Stimulated activated CD4-positive, alpha-beta T cell treated with anti-CD3 and anti-CD28 coated beads, Interleukin-12 subunit alpha, Interleukin-12 subunit beta, amount 100 ng/mL, for 4 hours (primary cell): ENCODE data around the gene C10orf143.

Experiments used
- DNase-seq: peaks from one replicate; pipeline ENCODE4 v3.0.0-alpha.2; 2020

C10orf143 gene

DNA sequence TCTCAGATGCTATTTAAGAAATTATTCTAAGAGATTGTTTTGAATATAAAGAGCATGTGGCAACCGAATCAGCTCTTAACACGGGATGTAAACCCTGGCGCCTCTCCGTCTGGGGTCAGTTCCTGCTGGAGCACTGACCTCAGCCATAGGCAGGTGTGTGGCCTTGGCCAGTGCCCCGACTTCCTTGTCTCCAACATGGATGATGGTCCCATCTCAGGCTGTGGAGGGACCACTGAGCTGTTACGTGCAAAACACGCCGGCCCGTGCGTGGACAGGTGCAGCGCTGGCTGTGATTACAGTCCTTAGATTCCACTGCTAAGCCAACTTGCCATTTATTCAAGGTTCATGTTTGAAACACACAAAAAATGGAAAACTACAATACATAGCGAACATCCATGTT, 59.9 kb downstream of the C10orf143 start:
- DNase-seq: no peak

- DNase-seq: no peak
Measured at GRCh38 chr10:130049987-130050386, 60.6 kb downstream of the C10orf143 start.

DNA sequence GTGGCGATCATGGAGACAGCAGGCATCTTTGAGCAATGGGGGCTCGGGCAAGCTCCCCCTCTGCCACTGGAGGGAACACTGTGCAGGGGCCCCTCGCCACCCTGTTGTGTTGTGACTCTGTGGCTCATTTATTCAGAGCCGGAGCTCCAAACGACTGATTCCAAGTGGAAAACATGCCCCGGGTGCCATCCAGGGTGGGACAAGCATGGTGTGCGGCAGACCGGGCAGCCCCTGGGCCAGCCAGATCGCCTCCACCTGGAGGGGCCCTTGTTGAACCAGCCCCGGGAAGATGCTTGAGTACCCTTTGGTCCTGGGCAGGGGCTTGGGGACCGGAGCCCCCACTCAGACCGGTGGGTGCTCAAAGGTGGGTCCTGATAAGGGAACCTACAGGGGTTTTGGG, 61.4 kb downstream of the C10orf143 start:
- no peak for DNase-seq

- DNase-seq: no peak
Measured at GRCh38 chr10:130048081-130048480, 62.5 kb downstream of the C10orf143 start.

GRCh38 chr10:130047336-130047735, 63.3 kb downstream of the C10orf143 start:
- no peak for DNase-seq

DNA sequence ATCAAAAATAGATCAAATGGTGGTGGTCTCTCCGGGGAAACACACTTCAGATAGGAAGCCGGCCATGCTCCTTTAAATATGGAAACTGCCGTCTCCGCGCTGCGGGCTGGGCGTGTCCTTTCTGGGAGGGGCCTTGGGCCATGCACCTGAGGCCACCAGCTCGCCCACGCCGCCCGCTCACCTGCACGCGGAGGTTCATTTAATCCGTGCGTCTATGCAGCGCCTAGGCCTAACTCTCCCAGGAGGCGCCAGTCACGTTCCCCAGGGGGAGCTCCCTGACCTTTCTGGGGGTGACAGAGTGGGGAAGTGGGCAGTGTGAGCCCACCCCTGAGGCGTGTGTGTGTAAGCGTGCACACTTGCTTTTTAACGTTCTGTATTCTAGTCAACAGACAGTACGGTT, 64.0 kb downstream of the C10orf143 start:
- no peak for DNase-seq

DNA sequence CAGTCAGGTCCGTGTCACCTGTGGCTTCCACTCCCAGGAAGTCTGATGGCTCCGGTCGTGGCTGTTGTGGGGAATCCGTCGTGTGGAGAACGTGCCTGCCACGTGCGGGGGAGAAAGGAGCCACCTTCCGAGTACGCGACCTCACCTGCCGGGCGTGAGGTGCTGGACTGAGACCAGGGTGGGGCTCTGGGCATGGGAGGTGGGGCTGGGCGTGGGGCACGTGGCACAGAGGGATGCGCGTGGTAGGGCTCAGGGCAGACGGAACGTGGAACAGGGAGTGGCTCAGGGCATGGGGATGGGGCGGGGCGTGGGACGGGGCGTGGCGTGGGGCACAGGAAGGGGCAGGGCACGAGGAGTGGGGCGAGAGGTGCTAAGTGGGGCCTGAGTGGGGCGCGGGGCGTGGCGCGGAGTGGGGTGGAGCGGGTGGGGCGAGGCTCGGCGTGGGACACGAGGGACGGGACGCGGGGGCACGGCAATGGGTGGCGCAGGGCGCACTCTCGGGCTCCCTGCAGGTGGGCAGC, 64.8 kb downstream of the C10orf143 start:
- no peak for DNase-seq

GRCh38 chr10:130045091-130045652, 65.5 kb downstream of the C10orf143 start:
- DNase-seq: no peak

- no peak for DNase-seq
Measured at GRCh38 chr10:130044067-130045061, 66.3 kb downstream of the C10orf143 start.

DNA sequence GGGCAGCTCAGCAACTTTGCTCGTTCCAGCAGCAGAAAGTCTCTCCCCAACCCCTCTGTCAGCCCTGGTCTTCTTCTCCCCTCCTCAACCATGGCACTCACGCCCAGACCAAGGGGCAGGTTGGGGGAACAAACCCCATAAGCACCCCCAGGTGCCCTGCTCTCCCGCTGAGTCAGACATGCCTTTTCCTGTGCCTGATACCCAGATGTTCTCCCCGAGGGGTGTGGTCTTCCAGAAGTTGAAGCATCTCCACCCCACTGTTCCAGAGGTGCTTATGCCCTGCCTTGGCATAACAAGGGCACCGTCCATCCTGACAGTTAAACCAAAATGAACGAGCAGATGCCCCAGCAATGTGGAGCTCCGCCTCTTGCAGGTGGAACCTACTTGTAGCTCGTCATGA, 67.1 kb downstream of the C10orf143 start:
- no peak for DNase-seq

GRCh38 chr10:130042381-130042780, 68.2 kb downstream of the C10orf143 start:
- DNase-seq: no peak

GRCh38 chr10:130041451-130042371, 68.9 kb downstream of the C10orf143 start:
- no peak for DNase-seq

DNA sequence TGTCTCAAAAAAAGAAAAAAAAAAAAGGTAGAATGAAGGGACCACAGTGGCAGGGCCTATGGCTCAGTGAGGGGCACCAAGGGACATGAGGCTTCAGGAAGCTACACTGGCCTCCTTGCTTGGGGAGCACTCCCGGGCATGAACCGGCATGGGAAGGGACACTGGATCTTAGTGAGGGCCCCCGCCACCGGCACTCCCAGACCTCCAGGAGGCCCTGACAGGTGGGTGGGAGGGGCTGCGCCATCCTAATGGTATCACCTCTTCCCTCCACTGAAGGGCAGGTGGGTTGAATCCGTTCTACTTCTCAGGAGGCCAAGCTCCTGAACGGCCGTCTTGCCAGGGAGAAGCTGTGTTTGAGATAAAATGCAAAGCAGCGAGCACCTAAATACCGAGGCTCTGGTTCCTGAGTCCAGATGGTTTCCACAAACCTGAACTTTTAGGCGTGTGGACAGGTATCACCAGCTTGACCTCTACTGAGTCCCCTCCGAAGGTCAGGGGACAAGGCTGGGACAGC, 69.8 kb downstream of the C10orf143 start:
- no peak for DNase-seq

- no peak for DNase-seq
Measured at GRCh38 chr10:130040351-130040750, 70.3 kb downstream of the C10orf143 start.

DNA sequence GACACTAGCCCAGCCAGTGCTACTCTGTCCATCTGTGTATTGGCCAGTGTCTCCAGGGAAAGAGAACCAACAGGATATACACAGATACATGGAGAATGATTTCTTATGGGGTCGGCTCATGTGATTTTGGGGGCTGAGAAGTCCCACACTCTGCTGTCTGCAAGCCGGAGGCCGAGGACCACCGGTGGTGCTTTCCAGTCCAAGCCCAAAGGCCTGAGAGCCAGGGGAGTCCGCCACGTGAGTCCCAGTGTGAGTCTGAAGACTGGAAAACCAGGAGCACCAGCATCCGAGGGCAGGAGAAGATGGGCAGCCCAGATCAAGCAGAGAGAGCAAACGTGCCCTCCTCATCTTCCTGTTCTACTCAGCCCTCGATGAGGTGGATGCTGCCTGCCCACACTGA, 71.5 kb downstream of the C10orf143 start:
- no peak for DNase-seq

GRCh38 chr10:130038611-130039109, 72.0 kb downstream of the C10orf143 start:
- no peak for DNase-seq

DNA sequence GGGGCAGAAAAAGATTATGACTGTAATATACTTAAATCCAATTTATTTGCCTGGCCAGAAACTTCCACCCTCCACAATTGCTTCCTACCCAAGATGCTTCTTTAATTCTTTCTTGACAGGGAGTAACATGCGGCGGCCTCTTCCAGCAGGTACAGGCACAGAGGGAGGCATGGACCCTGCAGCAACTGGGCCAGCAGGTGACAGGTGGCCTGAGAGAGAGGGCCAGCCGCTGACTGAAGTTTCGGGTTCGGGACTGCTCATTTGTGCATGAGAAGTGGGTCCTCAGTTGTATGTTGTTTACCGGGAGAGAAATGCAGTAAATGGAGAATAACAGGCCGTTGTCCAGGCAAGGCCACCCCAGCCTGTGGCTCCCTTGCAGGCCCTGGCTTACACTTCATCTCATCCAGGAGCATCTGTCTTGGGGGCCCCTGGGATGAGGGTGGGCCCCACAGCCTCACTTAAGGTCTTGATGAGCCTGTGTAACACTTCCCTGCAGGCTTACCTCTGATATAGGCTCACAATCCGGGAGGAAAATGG, 72.5 kb downstream of the C10orf143 start:
- no peak for DNase-seq

GRCh38 chr10:130037169-130037661, 73.4 kb downstream of the C10orf143 start:
- DNase-seq: no peak

DNA sequence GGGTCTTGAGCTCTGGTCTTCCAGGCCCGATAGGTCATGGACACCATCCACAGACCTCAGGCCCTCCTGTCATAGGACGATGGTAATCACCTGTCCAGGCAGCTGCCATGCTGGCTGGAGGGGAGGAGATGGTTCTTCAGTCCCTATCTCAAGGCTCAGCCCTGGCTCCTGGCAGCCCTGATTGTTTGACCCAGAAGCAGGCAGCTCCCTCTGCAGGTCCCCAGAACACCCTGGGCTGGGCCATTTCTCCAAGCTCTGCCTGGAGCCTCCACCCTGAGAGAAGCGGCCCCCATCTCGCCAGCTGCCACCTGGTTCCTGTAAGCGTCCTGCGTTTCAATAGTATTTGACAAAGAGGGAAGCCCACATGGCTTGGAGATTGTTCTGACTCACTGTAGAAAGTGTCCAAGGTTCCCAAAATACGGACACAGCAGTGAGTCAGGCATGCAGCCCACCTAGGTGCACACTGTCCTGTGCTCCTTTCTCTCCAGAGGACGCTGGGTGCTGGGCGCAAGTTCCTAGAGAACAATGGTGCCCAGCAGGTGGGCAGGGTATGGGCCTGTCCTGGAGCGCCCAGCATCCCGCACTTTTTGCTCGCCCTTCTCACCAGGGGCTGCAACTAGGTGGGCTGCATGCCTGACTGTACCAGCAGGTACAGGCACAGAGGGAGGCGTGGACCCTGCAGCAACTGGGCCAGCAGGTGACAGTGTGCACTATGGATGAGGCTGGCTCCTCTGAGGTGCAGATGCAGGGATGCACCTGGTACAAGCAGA, 74.1 kb downstream of the C10orf143 start:
- no peak for DNase-seq

- DNase-seq: no peak
Measured at GRCh38 chr10:130029209-130029608, 81.4 kb downstream of the C10orf143 start.

- no peak for DNase-seq
Measured at GRCh38 chr10:130028465-130028819, 82.2 kb downstream of the C10orf143 start.
